Naive thymus-derived CD4-positive, alpha-beta T cell (primary cell): ENCODE data around the gene GFI1. TPM values are rescaled to one million over a fixed set of nuclear protein-coding genes. Genes with fewer than 3 reads are reported as not detected.

Experiments used
- ATAC-seq: fragments of 150-1000 bp; cut with Tn5 transposase; 2 replicates; pipeline ENCODE4 v1.10.0; 2021; ENCODE audit warnings: mild to moderate bottlenecking, moderate library complexity
- CTCF ChIA-PET: fragments of 350-600 bp; sonication (Branson Sonifier 250); formaldehyde crosslinking; loops from one replicate; lab custom pipeline; 2021; ENCODE audit warnings: antibody characterized with exemption; lab: Charles Lee
- POLR2A ChIA-PET: fragments of 350-600 bp; sonication (Branson Sonifier 250); formaldehyde crosslinking; loops from one replicate; lab custom pipeline; 2021; ENCODE audit warnings: antibody characterized with exemption, inconsistent platforms; lab: Charles Lee
- DNase-seq, 9 donors: peaks; one replicate each; pipeline versions ENCODE4 v3.0.0 to v3.0.0-alpha.2; 2020 to 2022; ENCODE audit warnings: mixed read lengths in 1 of 9
- H3K27ac ChIP-seq: one replicate; pipeline ENCODE4 v1.7.0; 2013; ENCODE audit warnings: mild to moderate bottlenecking, low read depth, low read length, moderate library complexity
- H3K27me3 ChIP-seq, 2 donors: one replicate each; pipeline ENCODE4 v1.7.0; 2013; ENCODE audit warnings: low read length in 2 of 2, mild to moderate bottlenecking in 2 of 2, moderate library complexity in 2 of 2; ENCODE audit not compliant: control insufficient read depth in 2 of 2, insufficient read depth in 2 of 2
- H3K36me3 ChIP-seq, 3 experiments: 1 replicate in 2 of 3; 2 replicates in 1 of 3; pipeline ENCODE4 v1.7.0; 2013; ENCODE audit warnings: low read length in 3 of 3, mild to moderate bottlenecking in 3 of 3, moderate library complexity in 1 of 3; ENCODE audit not compliant: insufficient read depth in 3 of 3, control insufficient read depth in 2 of 3
- H3K4me1 ChIP-seq, 2 donors: one replicate each; pipeline ENCODE4 v1.7.0; 2013; ENCODE audit warnings: low read length in 2 of 2, mild to moderate bottlenecking in 2 of 2, moderate library complexity in 1 of 2; ENCODE audit not compliant: control insufficient read depth in 2 of 2, insufficient read depth in 2 of 2
- H3K4me3 ChIP-seq: 2 replicates; pipeline ENCODE4 v1.7.0; 2013; ENCODE audit warnings: mild to moderate bottlenecking, low read length
- H3K9me3 ChIP-seq, 3 experiments: 1 replicate in 2 of 3; 2 replicates in 1 of 3; pipeline ENCODE4 v1.7.0; 2013; ENCODE audit warnings: low read length in 3 of 3; ENCODE audit not compliant: control insufficient read depth in 2 of 3
- H3K27ac Mint-ChIP-seq, 9 donors: one replicate each; pipeline ENCODE4 v1.8.0; 2020 to 2022; ENCODE audit warnings: mixed read lengths in 9 of 9, mild to moderate bottlenecking in 8 of 9, moderate library complexity in 5 of 9, inconsistent platforms in 2 of 9
- H3K27me3 Mint-ChIP-seq, 5 donors: one replicate each; pipeline ENCODE4 v1.8.0; 2021 to 2022; ENCODE audit warnings: mixed read lengths in 5 of 5, mild to moderate bottlenecking in 1 of 5
- H3K36me3 Mint-ChIP-seq, 5 donors: one replicate each; pipeline ENCODE4 v1.8.0; 2020 to 2022; ENCODE audit warnings: mixed read lengths in 5 of 5, mild to moderate bottlenecking in 3 of 5, inconsistent platforms in 1 of 5
- H3K4me1 Mint-ChIP-seq, 7 donors: one replicate each; pipeline ENCODE4 v1.8.0; 2020 to 2022; ENCODE audit warnings: mixed read lengths in 7 of 7, mild to moderate bottlenecking in 3 of 7, inconsistent platforms in 1 of 7
- H3K4me3 Mint-ChIP-seq, 10 donors: one replicate each; pipeline ENCODE4 v1.8.0; 2020 to 2022; ENCODE audit warnings: mild to moderate bottlenecking in 10 of 10, mixed read lengths in 10 of 10, moderate library complexity in 6 of 10, inconsistent platforms in 2 of 10
- H3K9me3 Mint-ChIP-seq, 11 donors: one replicate each; pipeline ENCODE4 v1.8.0; 2020 to 2022; ENCODE audit warnings: mixed read lengths in 11 of 11, mild to moderate bottlenecking in 4 of 11, inconsistent platforms in 1 of 11, moderate library complexity in 1 of 11
- intact Hi-C, 2 donors: fragments of 100-400 bp; cut with micrococcal nuclease; formaldehyde crosslinking; loops; one replicate each; pipeline ENCODE4 v1.15.1; 2023
- polyA plus RNA-seq, 2 donors: library from polyadenylated mRNA; unstranded; fragments of 300-500 nt; fragmentation: Illumina TruSeq; gene quantifications; one replicate each; pipeline ENCODE4 v1.2.3, GENCODE V29; 2021
- total RNA-seq, 6 experiments: library from RNA in 5 of 6; stranded (reverse) in 5 of 6; gene quantifications; 1 replicate in 5 of 6; 2 replicates in 1 of 6; pipeline ENCODE4 v1.2.3 and lab custom pipeline; 2021 to 2026

The GFI1 gene
- total and polyA plus RNA-seq, 7 experiments from 2014 or later = 3.3 to 78.8 (median 13.8) TPM

- no peaks in the 10 kb centered on the region for H3K9me3 Mint-ChIP-seq
- ATAC-seq (peak; percentile 77), DNase-seq (peak; percentile 60 to 89 (median 74))
- H3K4me3 Mint-ChIP-seq = peak overlapping the region; percentile 91 to 99 (median 94)
- CTCF ChIA-PET = interaction anchor here (0.5 to 5.0 kb wide), 18 partner anchors 9 to 187 kb away, joined by 3 to 26 read pairs (median 4); partner anchors contain the start of gene GLMN
- intact Hi-C loops = loop anchor here (1.0 to 10.0 kb wide), 22 partner anchors 9 to 1463 kb away; partner anchors contain the start of genes DIPK1A (in 2 of the 2), RPAP2 (in 2 of the 2), BTBD8 (in 1 of the 2) and GLMN (in 1 of the 2)
- H3K36me3 Mint-ChIP-seq = peaks cover 0 to 29% (median 0%) of the 10 kb centered on the region in 5 donors
- H3K27me3 Mint-ChIP-seq = peaks cover 0 to 3% (median 0%) of the 10 kb centered on the region in 5 donors
- no peaks in the 10 kb centered on the region for H3K9me3 ChIP-seq
- H3K27me3 ChIP-seq = no peaks in the 10 kb centered on the region
- peak overlapping the region; percentile 83 for H3K4me3 ChIP-seq
- H3K27ac Mint-ChIP-seq = peak overlapping the region; percentile 85 to 93 (median 90)
- peaks cover 26 to 45% (median 37%) of the 10 kb centered on the region in 7 donors for H3K4me1 Mint-ChIP-seq
- H3K36me3 ChIP-seq = peaks cover 0 to 17% (median 0%) of the 10 kb centered on the region in 3 experiments
- H3K4me1 ChIP-seq = peaks cover 14 to 15% of the 10 kb centered on the region in 2 donors
- POLR2A ChIA-PET = interaction anchor here (0.5 to 6.9 kb wide), 23 partner anchors 8 to 600 kb away, joined by 3 to 89 read pairs (median 4); partner anchors contain the start of gene TGFBR3
- H3K27ac ChIP-seq = peak overlapping the region; percentile 67
Measured at GRCh38 chr1:92485381-92486250, 1.1 kb downstream of the GFI1 start.

GRCh38 chr1:92484472-92485380 lies 2.0 kb downstream of the GFI1 start:
- ChIA-PET POLR2A (interaction anchor here (0.8 to 6.9 kb wide), 21 partner anchors 9 to 599 kb away, joined by 3 to 89 read pairs (median 4); partner anchors contain the start of gene TGFBR3), CTCF (interaction anchor here (0.6 to 5.0 kb wide), 15 partner anchors 8 to 318 kb away, joined by 3 to 26 read pairs (median 5); no protein-coding TSS in a partner anchor)
- Mint-ChIP-seq H3K36me3 (peaks cover 3 to 33% (median 4%) of the 10 kb centered on the region in 5 donors), H3K27ac (peak overlapping the region; percentile 85 to 93 (median 90)), H3K9me3 (no peaks in the 10 kb centered on the region), H3K27me3 (peaks cover 0 to 3% (median 0%) of the 10 kb centered on the region in 5 donors), H3K4me3 (peak overlapping the region; percentile 91 to 99 (median 94)), H3K4me1 (peaks cover 26 to 47% (median 39%) of the 10 kb centered on the region in 7 donors)
- Histone ChIP-seq H3K4me1 (peaks cover 11 to 15% of the 10 kb centered on the region in 2 donors), H3K36me3 (peaks cover 0 to 23% (median 0%) of the 10 kb centered on the region in 3 experiments), H3K27ac (peak overlapping the region; percentile 67), H3K27me3 (no peaks in the 10 kb centered on the region), H3K4me3 (peak overlapping the region; percentile 83), H3K9me3 (no peaks in the 10 kb centered on the region)
- intact Hi-C loops = loop anchor here (1.0 to 10.0 kb wide), 17 partner anchors 8 to 1462 kb away; partner anchors contain the start of genes DIPK1A (in 2 of the 2), RPAP2 (in 2 of the 2), GLMN (in 1 of the 2) and RPL5 (in 1 of the 2)
- peak; percentile 39 for ATAC-seq
- peak; percentile 21 to 69 (median 58) for DNase-seq

GRCh38 chr1:92483610-92484471 lies 2.9 kb downstream of the GFI1 start:
- H3K36me3 Mint-ChIP-seq = peaks cover 3 to 39% (median 11%) of the 10 kb centered on the region in 5 donors

GRCh38 chr1:92482665-92483609 lies 3.8 kb downstream of the GFI1 start:
- H3K36me3 ChIP-seq = peaks cover 0 to 25% (median 0%) of the 10 kb centered on the region in 3 experiments
- H3K4me3 Mint-ChIP-seq = peak overlapping the region; percentile 91 to 99 (median 94)
- CTCF ChIA-PET = interaction anchor here (0.7 to 5.0 kb wide), 9 partner anchors 9 to 192 kb away, joined by 3 to 26 read pairs (median 4); no protein-coding TSS in a partner anchor
- H3K4me1 ChIP-seq = peaks cover 5 to 29% of the 10 kb centered on the region in 2 donors
- DNase-seq (peak in 6 of 9 donors; percentile 28 to 48 (median 44)), ATAC-seq (peak; percentile 30)
- peak overlapping the region; percentile 67 for H3K27ac ChIP-seq
- peaks cover 0 to 2% (median 0%) of the 10 kb centered on the region in 11 donors for H3K9me3 Mint-ChIP-seq
- peak overlapping the region; percentile 83 for H3K4me3 ChIP-seq
- H3K27ac Mint-ChIP-seq = peak overlapping the region; percentile 51 to 93 (median 85)
- H3K36me3 Mint-ChIP-seq = peaks cover 3 to 48% (median 18%) of the 10 kb centered on the region in 5 donors
- intact Hi-C loops = loop anchor here (2.0 to 10.0 kb wide), 6 partner anchors 18 to 1362 kb away; partner anchors contain the start of genes DIPK1A (in 1 of the 2) and RPL5 (in 1 of the 2)
- no peaks in the 10 kb centered on the region for H3K27me3 ChIP-seq
- POLR2A ChIA-PET = interaction anchor here (0.7 to 6.9 kb wide), 7 partner anchors 9 to 168 kb away, joined by 3 to 89 read pairs (median 3); no protein-coding TSS in a partner anchor
- peaks cover 0 to 3% (median 0%) of the 10 kb centered on the region in 5 donors for H3K27me3 Mint-ChIP-seq
- no peaks in the 10 kb centered on the region for H3K9me3 ChIP-seq
- peaks cover 23 to 46% (median 42%) of the 10 kb centered on the region in 7 donors for H3K4me1 Mint-ChIP-seq

More at GRCh38 chr1:92483610-92484471, 2.9 kb downstream of the GFI1 start:
- Mint-ChIP-seq H3K9me3 (peaks cover 0 to 2% (median 0%) of the 10 kb centered on the region in 11 donors), H3K27ac (peak overlapping the region; percentile 24 to 93 (median 88)), H3K4me1 (peaks cover 28 to 48% (median 42%) of the 10 kb centered on the region in 7 donors), H3K27me3 (peaks cover 0 to 3% (median 0%) of the 10 kb centered on the region in 5 donors), H3K4me3 (peak overlapping the region; percentile 91 to 99 (median 94))
- Histone ChIP-seq H3K4me1 (peaks cover 11 to 22% of the 10 kb centered on the region in 2 donors), H3K27ac (peak overlapping the region; percentile 67), H3K4me3 (peak overlapping the region; percentile 83), H3K9me3 (no peaks in the 10 kb centered on the region), H3K36me3 (peaks cover 0 to 25% (median 0%) of the 10 kb centered on the region in 3 experiments), H3K27me3 (no peaks in the 10 kb centered on the region)
- CTCF ChIA-PET = interaction anchor here (1.0 to 5.0 kb wide), 7 partner anchors 54 to 172 kb away, joined by 3 to 26 read pairs (median 6); no protein-coding TSS in a partner anchor
- intact Hi-C loops = loop anchor here (1.0 to 10.0 kb wide), 8 partner anchors 8 to 1361 kb away; partner anchors contain the start of genes DIPK1A (in 1 of the 2), GLMN (in 1 of the 2), RPAP2 (in 1 of the 2) and RPL5 (in 1 of the 2)
- ATAC-seq = peak; percentile 6
- DNase-seq = peak in 7 of 9 donors; percentile 17 to 76 (median 36)
- POLR2A ChIA-PET = interaction anchor here (1.0 to 6.9 kb wide), 7 partner anchors 9 to 168 kb away, joined by 3 to 89 read pairs (median 12); no protein-coding TSS in a partner anchor
